Activated gamma-delta T cell (primary cell): ENCODE data around the gene POLR1B.
"Not testable (repeated sequence)": the region's sequence is repeated elsewhere in the genome, so short reads cannot be mapped to it uniquely, and the experiment has no call there.

ENCODE experiments used
- DNase-seq: peaks from one replicate; lab custom pipeline; 2025; lab: John Stamatoyannopoulos, UW

The POLR1B gene

GRCh38 chr2:112541315-112542122 is 746 bp upstream of the POLR1B start:
- peak; percentile 39 for DNase-seq

DNA sequence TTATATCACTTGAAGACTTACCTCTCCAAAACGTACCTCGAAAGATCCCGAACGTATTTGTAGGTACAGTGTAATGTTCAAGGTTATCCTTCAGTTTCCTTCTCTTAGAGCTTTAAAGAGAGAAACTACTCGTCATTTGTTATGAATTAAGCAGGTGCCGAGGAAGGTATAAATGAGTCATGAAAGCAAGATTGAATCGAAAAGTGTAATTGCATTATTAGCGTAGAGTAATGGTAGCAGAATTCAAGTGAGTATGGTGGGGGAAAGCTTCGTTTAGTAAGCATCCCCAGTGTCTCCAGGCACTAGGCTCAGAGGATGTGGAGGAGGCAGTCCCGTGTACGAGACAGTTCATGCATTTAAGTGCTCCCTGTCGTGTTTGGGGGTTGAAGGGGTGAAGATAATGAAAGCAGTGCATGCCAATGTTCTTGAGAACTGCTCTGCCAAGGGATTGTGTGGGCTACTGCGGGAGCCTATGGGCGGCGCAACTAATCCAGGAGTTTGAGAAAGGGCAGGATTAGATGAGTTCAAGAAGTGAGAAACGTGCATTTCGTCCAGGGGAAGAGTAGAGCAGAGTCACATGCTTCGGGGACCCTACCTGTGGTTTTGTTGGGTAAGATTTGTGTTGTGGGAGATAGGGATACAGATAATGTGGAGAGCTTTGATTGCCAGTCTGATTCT is 858 bp downstream of the POLR1B start:
- DNase-seq, result no peak

GRCh38 chr2:112547333-112547732 is 5.1 kb downstream of the POLR1B start:
- DNase-seq, result no peak

DNA sequence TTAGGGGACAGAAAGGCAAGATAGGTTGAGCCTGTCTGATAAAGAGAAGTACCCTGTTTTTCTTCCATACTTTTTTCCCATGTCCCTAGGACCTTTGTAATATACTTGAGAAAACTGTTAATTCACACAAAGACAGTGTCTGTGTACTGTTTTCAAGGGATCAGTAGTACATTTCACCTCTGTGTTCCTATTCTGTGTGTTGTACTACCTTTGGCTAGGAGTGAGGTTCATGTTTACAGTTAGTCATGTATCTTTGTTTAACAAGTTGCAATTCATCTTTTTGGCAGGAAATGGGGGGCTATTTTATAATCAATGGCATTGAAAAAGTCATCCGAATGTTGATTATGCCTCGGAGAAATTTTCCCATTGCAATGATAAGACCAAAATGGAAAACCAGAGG is 6.7 kb downstream of the POLR1B start:
- no peak for DNase-seq

GRCh38 chr2:112566104-112566503 is 23.8 kb downstream of the POLR1B start:
- DNase-seq, result no peak

- DNase-seq, result not testable (repeated sequence)
These were observed 24.2 kb downstream of the POLR1B start for GRCh38 chr2:112566508-112566907.

- DNase-seq, result no peak
These were observed 29.7 kb downstream of the POLR1B start for GRCh38 chr2:112572005-112572404.

DNA sequence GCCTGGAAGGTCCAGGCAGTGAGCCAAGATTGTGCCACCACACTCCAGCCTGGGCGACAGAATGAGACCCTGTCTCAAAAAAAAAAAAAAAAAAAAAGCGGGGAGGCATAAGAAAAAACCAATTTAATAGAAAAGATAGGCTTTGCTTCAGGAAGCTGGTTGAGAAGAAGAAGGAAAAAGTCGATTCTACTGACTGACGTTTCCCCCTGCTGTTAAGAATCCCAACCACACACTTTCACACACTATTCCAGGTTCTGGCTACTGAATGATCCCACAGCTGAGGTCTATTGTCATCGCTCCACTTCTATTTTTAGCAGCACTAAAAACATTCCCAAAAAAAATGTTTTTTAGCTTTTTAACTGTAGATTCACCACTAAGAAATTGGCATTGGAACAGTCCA is 35.5 kb downstream of the POLR1B start:
- no peak for DNase-seq

DNA sequence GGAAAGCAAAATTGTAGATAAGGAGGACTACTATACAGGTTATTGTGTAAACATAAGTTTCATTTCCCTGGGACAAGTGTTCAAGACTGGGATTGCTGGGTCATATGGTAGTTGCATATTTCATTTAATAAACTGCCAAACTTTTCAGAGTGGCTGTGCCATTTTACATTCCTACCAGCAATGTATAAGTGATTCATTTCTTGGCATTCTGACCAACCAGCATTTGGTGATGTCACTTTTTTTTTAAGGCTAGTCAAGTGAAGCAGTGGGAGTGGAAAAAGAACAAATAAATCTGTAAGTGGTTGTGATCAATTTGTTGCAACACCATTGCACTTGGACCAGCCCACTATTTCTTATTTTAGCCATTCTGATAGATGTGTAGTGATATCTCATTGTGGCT is 37.0 kb downstream of the POLR1B start:
- no peak for DNase-seq

- DNase-seq, result no peak
These were observed 37.8 kb downstream of the POLR1B start for GRCh38 chr2:112580084-112580483.

- DNase-seq, result no peak
These were observed 40.1 kb downstream of the POLR1B start for GRCh38 chr2:112582314-112582746.

- no peak for DNase-seq
These were observed 41.4 kb downstream of the POLR1B start for GRCh38 chr2:112583497-112584133.

GRCh38 chr2:112584134-112584890 is 42.0 kb downstream of the POLR1B start, which contains the start of gene CHCHD5:
TSS of gene CHCHD5 (plus strand) at chr2:112584609. CDS start at chr2:112584648, 39 bp downstream.
- peak; percentile 86 for DNase-seq

- no peak for DNase-seq
These were observed 42.6 kb downstream of the POLR1B start for GRCh38 chr2:112584891-112585250.

GRCh38 chr2:112585400-112585799 is 43.1 kb downstream of the POLR1B start:
- no peak for DNase-seq

DNA sequence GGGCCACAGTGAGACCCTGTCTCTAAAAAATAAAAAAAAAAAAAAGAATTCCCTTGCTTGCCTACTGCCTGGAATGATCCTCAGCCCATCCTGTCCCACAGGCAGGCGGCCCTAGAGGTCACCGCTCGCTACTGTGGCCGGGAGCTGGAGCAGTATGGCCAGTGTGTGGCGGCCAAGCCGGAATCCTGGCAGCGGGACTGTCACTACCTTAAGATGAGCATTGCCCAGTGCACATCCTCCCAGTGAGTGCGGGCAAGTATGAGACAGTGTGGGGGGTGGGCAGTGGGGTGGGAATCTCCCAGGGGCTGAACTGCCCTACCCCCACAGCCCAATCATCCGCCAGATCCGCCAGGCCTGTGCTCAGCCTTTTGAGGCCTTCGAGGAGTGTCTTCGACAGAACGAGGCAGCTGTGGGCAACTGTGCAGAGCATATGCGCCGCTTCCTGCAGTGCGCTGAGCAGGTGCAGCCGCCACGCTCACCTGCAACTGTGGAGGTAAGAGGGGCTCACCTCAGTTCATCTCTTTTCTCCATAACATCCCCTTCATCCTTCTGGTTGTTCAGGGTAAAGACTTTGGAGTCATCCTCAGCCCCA is 43.7 kb downstream of the POLR1B start:
- no peak for DNase-seq

DNA sequence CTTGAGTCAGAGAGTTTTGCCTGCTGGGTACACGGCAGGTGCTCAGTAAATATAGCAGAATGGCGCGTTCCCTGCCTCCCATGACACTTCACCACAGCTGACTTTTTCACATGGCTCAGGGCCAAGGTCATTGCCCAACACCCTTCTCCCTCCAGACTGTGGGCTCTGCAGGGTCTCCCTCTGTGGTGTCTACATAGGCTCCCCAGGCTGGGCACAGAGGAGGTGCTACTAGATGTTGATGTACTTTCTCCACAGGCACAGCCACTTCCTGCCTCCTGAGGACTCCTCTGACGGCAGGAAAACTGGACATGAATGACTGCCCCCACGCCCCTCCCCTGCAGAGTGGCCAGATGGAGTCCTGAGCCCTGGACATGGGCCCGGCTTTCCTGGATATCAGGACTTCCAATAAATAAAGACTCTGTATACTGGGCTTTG is 46.4 kb downstream of the POLR1B start:
- DNase-seq, result no peak

DNA sequence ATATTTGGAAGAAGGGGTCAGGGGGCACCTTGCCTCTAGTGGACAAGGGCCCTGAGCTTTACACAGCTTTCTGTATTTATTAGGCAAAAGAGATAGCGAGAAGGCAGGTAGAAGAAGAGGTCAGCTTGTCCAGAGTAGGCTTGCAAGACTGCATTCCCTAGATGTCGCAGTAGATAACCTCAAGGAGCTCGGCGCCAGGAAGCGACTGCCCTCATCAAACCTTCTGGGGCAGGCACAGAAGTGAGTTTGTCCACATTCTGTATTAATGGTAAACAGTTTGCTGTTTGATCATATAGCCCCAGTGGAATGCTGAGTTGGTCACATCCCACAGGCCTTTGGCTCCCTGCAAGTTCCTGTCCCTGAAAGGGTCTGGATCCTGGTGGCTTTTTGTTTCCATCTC is 49.1 kb downstream of the POLR1B start:
- DNase-seq, result no peak

GRCh38 chr2:112593736-112594135 is 51.5 kb downstream of the POLR1B start:
- no peak for DNase-seq

GRCh38 chr2:112597537-112598322 is 55.5 kb downstream of the POLR1B start:
- no peak for DNase-seq

GRCh38 chr2:112600634-112601033 is 58.4 kb downstream of the POLR1B start:
- DNase-seq, result no peak
